HEK293 (cell line): ENCODE data around the gene COG8.

ENCODE experiments used
- CTCF ChIA-PET: fragments of 350-600 bp; formaldehyde crosslinking; extraction: SDS; loops from one replicate; lab custom pipeline; 2021; ENCODE audit warnings: antibody characterized with exemption; lab: Yijun Ruan, JAX
- POLR2A ChIA-PET: fragments of 300-600 bp; formaldehyde crosslinking; extraction: SDS; loops from one replicate; lab custom pipeline; 2020; ENCODE audit warnings: antibody characterized with exemption, inconsistent platforms; lab: Yijun Ruan, JAX
- H3K27ac ChIP-seq: fragments of 200-500 bp; sonication (Bioruptor generic); 2 replicates; pipeline ENCODE4 v1.5.1; 2014; ENCODE audit warnings: low read depth, low read length, control low read depth, inconsistent platforms; ENCODE audit errors: extremely low read depth
- H3K36me3 ChIP-seq, 2 experiments: fragments of 200-500 bp in 1 of 2; sonication (Bioruptor generic) in 1 of 2; 1 replicate in 1 of 2; 2 replicates in 1 of 2; pipeline ENCODE4 v1.5.1; 2014 to 2017; ENCODE audit warnings: inconsistent platforms in 2 of 2, low read length in 2 of 2; ENCODE audit not compliant: control insufficient read depth in 2 of 2, insufficient read depth in 1 of 2
- H3K4me1 ChIP-seq: fragments of 200-500 bp; sonication (Bioruptor generic); 2 replicates; pipeline ENCODE4 v1.5.1; 2014; ENCODE audit warnings: mild to moderate bottlenecking, low read length, inconsistent platforms; ENCODE audit not compliant: control insufficient read depth, insufficient read depth
- H3K4me3 ChIP-seq: 2 replicates; pipeline ENCODE4 v1.5.1; 2011; ENCODE audit warnings: low read depth, mild to moderate bottlenecking, control low read depth, low read length, moderate library complexity
- H3K9me3 ChIP-seq: fragments of 200-500 bp; sonication (Bioruptor generic); 2 replicates; pipeline ENCODE4 v1.5.1; 2014; ENCODE audit warnings: low read depth, low read length, inconsistent platforms; ENCODE audit not compliant: control insufficient read depth, insufficient read depth
- BCL11A ChIP-seq: fragments of 450-650 bp; formaldehyde crosslinking; IDR thresholded peaks from 2 replicates; pipeline ENCODE4 v1.5.1; 2016; ENCODE audit warnings: low read depth, missing biosample characterization, missing genetic modification characterization
- GLIS1 ChIP-seq: fragments of 450-650 bp; formaldehyde crosslinking; IDR thresholded peaks from 2 replicates; pipeline ENCODE4 v1.5.1; 2016; ENCODE audit warnings: missing biosample characterization, missing genetic modification characterization
- HOXC10 ChIP-seq: sonication (generic); formaldehyde crosslinking; IDR thresholded peaks from 2 replicates; pipeline ENCODE4 v1.8.1; 2023; ENCODE audit warnings: mild to moderate bottlenecking, missing genetic modification reagents
- PRDM1 ChIP-seq: fragments of 450-650 bp; formaldehyde crosslinking; IDR thresholded peaks from 2 replicates; pipeline ENCODE4; 2016; ENCODE audit warnings: missing biosample characterization, missing genetic modification characterization
- PRDM4 ChIP-seq: fragments of 450-650 bp; formaldehyde crosslinking; IDR thresholded peaks from 2 replicates; pipeline ENCODE4 v1.5.1; 2017; ENCODE audit warnings: missing biosample characterization, missing genetic modification characterization
- SCRT1 ChIP-seq: fragments of 450-650 bp; formaldehyde crosslinking; IDR thresholded peaks from 2 replicates; pipeline ENCODE4 v1.5.1; 2016; ENCODE audit warnings: missing biosample characterization, missing genetic modification characterization, borderline replicate concordance
- SCRT2 ChIP-seq: fragments of 450-650 bp; formaldehyde crosslinking; IDR thresholded peaks from 2 replicates; pipeline ENCODE4 v1.5.1; 2016; ENCODE audit warnings: missing biosample characterization, missing genetic modification characterization
- ZBTB8A ChIP-seq: fragments of 450-650 bp; formaldehyde crosslinking; IDR thresholded peaks from 2 replicates; pipeline ENCODE4 v1.5.1; 2016; ENCODE audit warnings: missing biosample characterization, missing genetic modification characterization
- ZEB2 ChIP-seq: fragments of 450-650 bp; formaldehyde crosslinking; IDR thresholded peaks from 2 replicates; pipeline ENCODE4 v1.5.1; 2016; ENCODE audit warnings: missing biosample characterization, missing genetic modification characterization
- ZFP37 ChIP-seq: fragments of 450-650 bp; formaldehyde crosslinking; IDR thresholded peaks from 2 replicates; pipeline ENCODE4 v1.5.1; 2016; ENCODE audit warnings: missing biosample characterization, missing genetic modification characterization
- ZNF239 ChIP-seq: fragments of 450-650 bp; formaldehyde crosslinking; IDR thresholded peaks from 2 replicates; pipeline ENCODE4 v1.5.1; 2016; ENCODE audit warnings: missing biosample characterization, missing genetic modification characterization
- ZNF266 ChIP-seq: fragments of 450-650 bp; formaldehyde crosslinking; IDR thresholded peaks from 2 replicates; pipeline ENCODE4 v1.5.1; 2016; ENCODE audit warnings: missing biosample characterization, missing genetic modification characterization, low read depth
- ZNF274 ChIP-seq, 2 experiments: fragments of 200-500 bp in 1 of 2; fragments of 450-650 bp in 1 of 2; sonication (Bioruptor generic) in 1 of 2; formaldehyde crosslinking in 1 of 2; IDR thresholded peaks; 2 replicates each; pipeline versions ENCODE4 v1.5.1 to v1.6.1; 2014 to 2016; ENCODE audit warnings: borderline replicate concordance in 1 of 2, inconsistent platforms in 1 of 2, low read length in 1 of 2, missing biosample characterization in 1 of 2, missing genetic modification characterization in 1 of 2
- ZNF311 ChIP-seq: fragments of 450-650 bp; formaldehyde crosslinking; IDR thresholded peaks from 2 replicates; pipeline ENCODE4 v1.5.1; 2017; ENCODE audit warnings: missing biosample characterization, missing genetic modification characterization, borderline replicate concordance
- ZNF391 ChIP-seq: fragments of 450-650 bp; formaldehyde crosslinking; IDR thresholded peaks from 2 replicates; pipeline ENCODE4 v1.5.1; 2016; ENCODE audit warnings: low read depth, missing biosample characterization, missing genetic modification characterization, borderline replicate concordance
- ZNF398 ChIP-seq: fragments of 450-650 bp; formaldehyde crosslinking; IDR thresholded peaks from 2 replicates; pipeline ENCODE4 v1.5.1; 2017; ENCODE audit warnings: missing biosample characterization, missing genetic modification characterization
- ZNF449 ChIP-seq: fragments of 450-650 bp; formaldehyde crosslinking; IDR thresholded peaks from 2 replicates; pipeline ENCODE4 v1.5.1; 2017; ENCODE audit warnings: missing biosample characterization, mild to moderate bottlenecking, missing genetic modification characterization, moderate library complexity
- ZNF473 ChIP-seq: fragments of 450-650 bp; formaldehyde crosslinking; IDR thresholded peaks from 2 replicates; pipeline ENCODE4 v1.5.1; 2017; ENCODE audit warnings: missing biosample characterization, missing genetic modification characterization
- ZNF529 ChIP-seq: fragments of 450-650 bp; formaldehyde crosslinking; IDR thresholded peaks from 2 replicates; pipeline ENCODE4 v1.5.1; 2017; ENCODE audit warnings: missing genetic modification characterization, missing biosample characterization; ENCODE audit not compliant: insufficient replicate concordance
- ZNF768 ChIP-seq: fragments of 450-650 bp; formaldehyde crosslinking; IDR thresholded peaks from 2 replicates; pipeline ENCODE4 v1.5.1; 2018; ENCODE audit warnings: missing biosample characterization, mild to moderate bottlenecking, missing genetic modification characterization
- TF ChIP-seq, protein P1 (sequence below): fragments of 450-650 bp; formaldehyde crosslinking; IDR thresholded peaks from 2 replicates; pipeline ENCODE4 v1.5.1; 2016; ENCODE audit warnings: missing biosample characterization, missing genetic modification characterization
- TF ChIP-seq, protein P2 (sequence below): fragments of 450-650 bp; formaldehyde crosslinking; IDR thresholded peaks from 2 replicates; pipeline ENCODE4 v1.5.1; 2016; ENCODE audit warnings: missing biosample characterization, missing genetic modification characterization
- TF ChIP-seq, protein P3 (sequence below): fragments of 450-650 bp; formaldehyde crosslinking; IDR thresholded peaks from 2 replicates; pipeline ENCODE4 v1.5.1; 2016; ENCODE audit warnings: missing biosample characterization, missing genetic modification characterization

The COG8 gene

GRCh38 chr16:69326172-69326873, 13.0 kb downstream of the COG8 start:
- POLR2A ChIA-PET: interaction anchor here (4.9 kb wide), 1 partner anchor 14 kb away, joined by 27 read pairs; the partner anchor contains the start of genes COG8 and NIP7
- Histone ChIP-seq H3K27ac (peak overlapping the region; percentile 38; the same call in 1 of the 2 replicates), H3K36me3 (peaks cover 25 to 79% of the 10 kb centered on the region in 2 experiments; a peak in 2 of 3 replicates), H3K4me3 (no peak overlapping the region), H3K9me3 (no peaks in the 10 kb centered on the region), H3K4me1 (peaks cover 8% of the 10 kb centered on the region)
- CTCF ChIA-PET: interaction anchor here (0.8 kb wide), 1 partner anchor 12 kb away, joined by 3 read pairs; no protein-coding TSS in a partner anchor
- TF ChIP-seq PRDM1 (peak; percentile 35; the same call in 1 of the 2 replicates), SCRT2 (tag by site-specific recombination) (peak; percentile 30; the same call in 1 of the 2 replicates), ZNF239 (tag by site-specific recombination) (no peak), ZNF449 (tag by site-specific recombination) (peak; percentile 88), ZNF529 (tag by site-specific recombination) (no peak)

DNA sequence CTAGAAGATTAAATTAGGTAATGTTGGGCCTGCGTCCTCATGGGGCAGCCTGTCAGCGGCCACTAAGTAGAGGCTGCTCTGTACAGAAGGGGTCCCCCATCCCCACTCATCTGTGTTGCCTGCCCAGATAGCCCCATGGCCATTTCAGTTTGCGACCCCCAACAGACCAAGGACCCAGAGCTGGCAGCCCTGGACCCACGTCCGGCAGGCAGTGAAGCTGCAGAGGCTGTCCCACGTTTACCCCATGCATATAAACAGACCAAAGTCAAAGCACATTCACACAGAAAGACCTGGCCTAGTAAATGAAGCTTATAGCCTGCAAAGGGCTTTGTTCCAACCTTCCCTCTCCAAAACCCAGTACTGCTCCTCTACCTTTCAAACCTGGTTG, 13.6 kb downstream of the COG8 start:
- peaks cover 25 to 84% of the 10 kb centered on the region in 2 experiments; a peak in 2 of 3 replicates for H3K36me3 ChIP-seq
- ChIA-PET CTCF (no interaction called here), POLR2A (no interaction called here)
- TF ChIP-seq PRDM4 (tag by site-specific recombination): no peak
- TF ChIP-seq SCRT1 (tag by site-specific recombination): no peak
- TF ChIP-seq, protein P1, sequence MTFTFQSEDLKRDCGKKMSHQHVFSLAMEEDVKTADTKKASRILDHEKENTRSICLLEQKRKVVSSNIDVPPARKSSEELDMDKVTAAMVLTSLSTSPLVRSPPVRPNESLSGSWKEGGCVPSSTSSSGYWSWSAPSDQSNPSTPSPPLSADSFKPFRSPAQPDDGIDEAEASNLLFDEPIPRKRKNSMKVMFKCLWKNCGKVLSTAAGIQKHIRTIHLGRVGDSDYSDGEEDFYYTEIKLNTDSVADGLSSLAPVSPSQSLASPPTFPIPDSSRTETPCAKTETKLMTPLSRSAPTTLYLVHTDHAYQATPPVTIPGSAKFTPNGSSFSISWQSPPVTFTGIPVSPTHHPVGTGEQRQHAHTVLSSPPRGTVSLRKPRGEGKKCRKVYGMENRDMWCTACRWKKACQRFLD (tag by site-specific recombination): no peak
- TF ChIP-seq ZNF274 (IDR thresholded peaks at IDR 0.05; ENCODE audit: low read length): no peak
- TF ChIP-seq ZNF274 (tag by site-specific recombination; IDR thresholded peaks at IDR 0.05; ENCODE audit: borderline replicate concordance): no peak
- no peak for TF ChIP-seq ZNF398 (tag by site-specific recombination)
- TF ChIP-seq BCL11A (tag by site-specific recombination): no peak
- TF ChIP-seq ZNF266 (tag by site-specific recombination): no peak
- no peak for TF ChIP-seq ZFP37 (tag by site-specific recombination)
- TF ChIP-seq, protein P2, sequence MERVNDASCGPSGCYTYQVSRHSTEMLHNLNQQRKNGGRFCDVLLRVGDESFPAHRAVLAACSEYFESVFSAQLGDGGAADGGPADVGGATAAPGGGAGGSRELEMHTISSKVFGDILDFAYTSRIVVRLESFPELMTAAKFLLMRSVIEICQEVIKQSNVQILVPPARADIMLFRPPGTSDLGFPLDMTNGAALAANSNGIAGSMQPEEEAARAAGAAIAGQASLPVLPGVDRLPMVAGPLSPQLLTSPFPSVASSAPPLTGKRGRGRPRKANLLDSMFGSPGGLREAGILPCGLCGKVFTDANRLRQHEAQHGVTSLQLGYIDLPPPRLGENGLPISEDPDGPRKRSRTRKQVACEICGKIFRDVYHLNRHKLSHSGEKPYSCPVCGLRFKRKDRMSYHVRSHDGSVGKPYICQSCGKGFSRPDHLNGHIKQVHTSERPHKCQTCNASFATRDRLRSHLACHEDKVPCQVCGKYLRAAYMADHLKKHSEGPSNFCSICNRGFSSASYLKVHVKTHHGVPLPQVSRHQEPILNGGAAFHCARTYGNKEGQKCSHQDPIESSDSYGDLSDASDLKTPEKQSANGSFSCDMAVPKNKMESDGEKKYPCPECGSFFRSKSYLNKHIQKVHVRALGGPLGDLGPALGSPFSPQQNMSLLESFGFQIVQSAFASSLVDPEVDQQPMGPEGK: no peak
- TF ChIP-seq ZNF391 (tag by site-specific recombination): no peak
- TF ChIP-seq ZNF473: no peak
- no peak for TF ChIP-seq ZBTB8A (tag by site-specific recombination)
- TF ChIP-seq HOXC10 (CRISPR knock-in tag): no peak
- no peak for TF ChIP-seq ZEB2
- no peak for TF ChIP-seq ZNF311
- TF ChIP-seq ZNF768 (tag by site-specific recombination): no peak
- TF ChIP-seq GLIS1: no peak
- TF ChIP-seq, protein P3, sequence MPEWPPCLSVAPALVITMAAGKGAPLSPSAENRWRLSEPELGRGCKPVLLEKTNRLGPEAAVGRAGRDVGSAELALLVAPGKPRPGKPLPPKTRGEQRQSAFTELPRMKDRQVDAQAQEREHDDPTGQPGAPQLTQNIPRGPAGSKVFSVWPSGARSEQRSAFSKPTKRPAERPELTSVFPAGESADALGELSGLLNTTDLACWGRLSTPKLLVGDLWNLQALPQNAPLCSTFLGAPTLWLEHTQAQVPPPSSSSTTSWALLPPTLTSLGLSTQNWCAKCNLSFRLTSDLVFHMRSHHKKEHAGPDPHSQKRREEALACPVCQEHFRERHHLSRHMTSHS (tag by site-specific recombination): no peak

More for the DNA sequence above, 13.6 kb downstream of the COG8 start:
- Histone ChIP-seq H3K27ac (peak overlapping the region; percentile 38; the same call in 1 of the 2 replicates), H3K9me3 (no peaks in the 10 kb centered on the region), H3K4me1 (peaks cover 8% of the 10 kb centered on the region), H3K4me3 (no peak overlapping the region)
